Hematopoietic multipotent progenitor cell treated with erythropoietin and hydrocortisone succinate and interleukin-3 and kit ligand, for 17 days (in vitro differentiated cells): ENCODE measurements around the gene EIF4E1B.

Experiments used
- DNase-seq: peaks from one replicate; pipeline ENCODE4 v3.0.0-alpha.2; 2015; ENCODE audit warnings: low spot score

The EIF4E1B gene

DNA sequence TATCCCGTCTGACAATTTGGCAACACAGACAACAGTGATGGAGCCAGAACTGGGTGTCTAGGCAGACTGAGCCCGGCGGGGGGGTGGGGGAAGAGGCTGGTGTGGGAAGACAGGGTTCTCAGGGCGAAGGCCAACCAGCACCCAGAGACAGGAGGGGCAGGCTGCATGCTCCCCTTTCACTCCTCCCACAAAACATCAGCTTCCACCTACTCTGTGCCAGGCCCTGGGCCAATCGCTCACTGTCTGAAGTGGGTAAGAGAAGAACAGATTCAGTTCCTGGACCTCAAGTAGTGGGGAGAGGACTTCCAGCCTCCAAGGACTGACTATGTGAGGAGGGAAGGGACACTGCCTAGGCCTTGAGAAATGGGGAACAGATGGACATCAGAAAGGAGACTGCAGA, 2.9 kb upstream of the EIF4E1B start:
- no peak for DNase-seq

DNA sequence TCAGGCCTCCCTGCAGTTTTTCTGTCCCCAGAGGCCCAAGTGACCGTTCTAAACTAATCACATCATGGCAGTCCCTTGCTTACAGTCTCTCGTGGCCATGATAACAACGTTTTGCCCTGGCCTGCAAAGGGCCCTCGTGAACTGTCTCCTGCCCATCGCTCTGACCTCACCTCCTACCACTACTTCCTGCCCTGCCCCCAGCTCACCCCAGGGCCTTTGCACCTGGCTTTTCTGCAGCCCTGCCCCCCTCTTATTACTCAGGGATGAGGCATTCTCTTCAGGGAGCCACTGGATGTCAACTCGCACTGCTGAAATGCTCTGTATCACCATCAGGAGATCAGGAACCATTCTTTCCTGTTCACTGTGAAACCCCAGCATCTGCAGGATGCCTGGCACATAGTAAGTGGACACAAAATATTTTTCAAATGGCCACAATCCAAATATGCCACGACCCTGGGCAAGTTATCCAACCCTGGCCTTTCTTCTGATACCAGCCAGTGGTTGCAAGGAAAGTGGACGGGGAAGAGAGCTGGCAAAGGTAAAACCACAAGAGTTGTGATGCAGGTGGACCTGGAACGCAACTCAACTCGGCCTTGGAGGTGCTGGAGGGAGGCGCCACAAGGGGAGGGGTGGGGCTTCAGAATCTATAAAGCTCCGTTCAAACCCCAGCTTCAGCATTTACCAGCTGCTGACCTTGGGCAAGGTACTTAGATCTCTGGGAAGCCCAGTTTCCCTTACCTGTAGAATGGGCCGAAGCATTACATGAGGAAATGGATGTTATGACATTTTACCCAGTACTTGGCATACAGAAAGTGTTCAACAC, 1.9 kb upstream of the EIF4E1B start:
- no peak for DNase-seq

DNA sequence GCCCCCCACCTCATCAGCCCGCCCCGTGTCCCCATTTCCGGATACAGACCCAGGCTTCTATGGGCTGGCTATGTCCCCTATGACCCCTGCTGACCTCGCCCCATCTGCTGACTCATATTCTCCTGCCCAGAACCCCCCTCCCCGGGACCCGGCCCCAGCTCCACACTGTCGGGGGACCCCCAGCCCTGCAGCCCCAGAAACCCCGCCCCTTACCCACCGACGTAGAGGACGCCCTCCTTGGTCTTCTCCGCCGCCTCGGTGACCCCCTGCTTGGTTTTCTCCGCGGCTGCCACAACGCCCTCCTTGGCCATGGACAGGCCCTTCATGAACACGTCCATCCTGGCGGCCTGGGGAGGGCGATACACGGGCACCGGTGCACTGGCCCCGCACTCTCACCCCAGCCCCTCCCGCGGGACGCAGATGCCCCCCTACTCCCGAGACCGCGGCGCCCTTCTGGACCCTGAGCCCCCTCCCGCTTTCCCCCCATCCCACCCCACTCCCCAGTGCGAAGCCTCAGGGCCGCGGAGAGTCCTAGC, 1.1 kb upstream of the EIF4E1B start:
- no peak for DNase-seq

DNA sequence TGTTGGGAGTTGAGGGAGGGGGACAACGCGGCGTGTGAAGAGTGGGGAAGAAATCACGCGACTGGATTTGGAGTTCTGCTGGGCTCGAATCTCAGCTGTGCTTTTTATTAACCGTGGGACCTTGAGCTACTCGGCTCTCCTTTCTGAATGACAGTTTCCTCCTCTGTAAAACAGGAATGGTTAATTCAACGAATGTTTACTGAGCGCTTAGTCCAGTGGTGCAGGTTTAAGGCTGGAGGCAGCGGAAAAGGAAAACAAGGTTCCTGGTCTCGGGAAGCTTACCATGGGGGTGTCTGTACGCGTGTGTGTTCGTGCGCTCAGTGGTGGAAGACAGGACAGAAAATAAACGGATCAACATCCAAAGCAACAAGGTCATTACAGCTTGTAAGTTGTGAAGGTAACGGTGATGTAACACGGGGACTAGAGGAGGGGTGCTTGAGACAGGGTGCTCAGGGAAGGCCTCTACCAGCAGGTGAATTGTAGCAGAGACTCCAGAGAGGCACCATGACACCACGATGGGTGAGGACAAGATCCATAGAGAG, 277 bp downstream of the EIF4E1B start:
- no peak for DNase-seq

DNA sequence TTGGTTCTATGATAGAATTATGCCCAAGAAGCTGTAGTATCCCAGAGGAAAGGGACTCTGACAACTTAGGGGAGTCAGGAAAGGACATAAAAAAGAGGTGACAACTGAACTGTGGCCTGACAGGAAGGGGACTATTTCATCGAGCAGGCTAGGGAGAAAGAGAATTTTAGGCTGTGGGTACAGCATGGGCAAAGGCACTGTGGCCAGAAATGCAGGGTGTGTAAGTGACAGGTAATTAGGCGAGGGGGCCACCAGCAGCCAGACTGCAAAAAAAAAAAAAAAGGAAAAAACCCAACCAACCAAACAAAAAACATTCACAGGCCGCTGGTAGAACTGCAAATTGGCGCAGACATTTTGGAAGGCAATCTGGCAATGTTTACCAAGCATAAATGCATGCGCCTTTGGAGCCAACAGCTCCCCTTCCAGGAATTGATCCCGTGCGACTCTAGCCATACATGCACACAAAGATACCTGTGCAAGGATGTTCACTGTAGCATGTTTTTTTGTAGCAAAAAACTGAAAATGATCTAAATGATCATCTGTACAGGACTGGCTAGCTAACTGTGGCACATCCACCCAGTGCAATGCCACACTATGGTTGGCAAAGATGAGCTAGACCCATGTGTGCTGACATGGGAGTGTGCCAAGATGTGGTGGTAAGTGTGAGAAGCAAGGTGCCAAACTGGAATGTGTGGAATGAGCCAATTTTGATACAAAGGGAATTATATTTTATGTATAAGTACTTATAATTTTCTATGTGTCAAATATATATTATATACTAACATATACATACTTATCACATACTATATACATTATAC, 1.1 kb downstream of the EIF4E1B start:
- DNase-seq = no peak

DNA sequence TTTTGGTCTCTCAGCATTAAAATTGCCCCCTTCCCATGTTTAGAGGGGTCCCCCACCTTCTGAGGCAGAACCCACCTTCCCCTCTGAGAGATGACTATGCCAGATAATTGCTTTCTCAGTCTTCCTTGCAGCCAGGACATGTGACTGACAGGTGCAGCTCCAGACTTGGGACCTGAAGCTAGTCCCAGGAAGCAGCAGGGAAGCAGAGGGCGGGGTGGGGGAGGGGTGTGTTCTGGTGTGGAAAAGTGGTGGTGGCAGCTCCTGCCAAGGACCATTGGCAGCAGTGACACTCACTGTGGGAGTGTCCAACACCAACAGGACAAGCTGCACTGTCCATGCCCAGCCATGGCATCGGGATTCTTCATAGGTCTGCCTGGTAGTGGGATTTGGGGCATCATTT, 2.3 kb downstream of the EIF4E1B start:
- no peak for DNase-seq

DNA sequence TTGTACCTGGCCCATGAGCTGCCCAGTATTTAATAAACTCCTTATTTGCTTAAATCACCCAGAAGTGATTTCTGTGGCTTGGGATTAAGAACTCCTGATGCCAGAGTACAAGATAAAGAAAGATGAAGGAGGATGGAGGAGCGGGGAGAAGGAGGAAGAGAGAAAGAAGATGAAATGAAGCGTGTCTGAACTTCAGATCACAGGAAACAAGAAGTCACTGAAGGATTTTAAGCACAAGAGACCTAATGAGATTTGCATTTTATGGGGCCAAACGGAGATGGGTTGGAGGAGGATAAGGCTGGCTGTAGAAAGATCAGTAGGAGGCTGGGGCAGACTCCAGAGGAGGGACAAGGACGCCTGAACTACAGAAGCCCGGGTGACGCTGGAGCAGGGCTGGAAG, 3.1 kb downstream of the EIF4E1B start:
- DNase-seq = no peak

DNA sequence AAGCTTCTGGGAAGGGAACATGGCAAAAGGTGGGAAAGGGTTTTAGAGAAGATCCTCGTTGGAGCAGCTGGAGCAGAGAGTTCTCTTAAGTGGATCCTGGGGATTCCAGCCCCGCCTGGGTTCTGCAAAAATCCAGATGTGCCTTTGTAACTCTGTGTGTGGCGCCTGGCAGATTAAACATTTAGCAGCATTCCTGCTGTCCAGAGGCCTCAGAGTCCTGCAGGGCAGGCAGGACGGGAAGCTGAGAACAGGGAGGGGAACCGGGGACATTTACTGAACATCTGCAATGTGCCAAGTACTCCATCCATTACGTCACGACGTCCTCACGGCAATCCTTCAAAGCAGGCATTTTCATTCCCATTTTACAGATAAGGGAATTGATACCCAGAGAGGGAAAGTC, 6.0 kb downstream of the EIF4E1B start:
- DNase-seq = no peak

DNA sequence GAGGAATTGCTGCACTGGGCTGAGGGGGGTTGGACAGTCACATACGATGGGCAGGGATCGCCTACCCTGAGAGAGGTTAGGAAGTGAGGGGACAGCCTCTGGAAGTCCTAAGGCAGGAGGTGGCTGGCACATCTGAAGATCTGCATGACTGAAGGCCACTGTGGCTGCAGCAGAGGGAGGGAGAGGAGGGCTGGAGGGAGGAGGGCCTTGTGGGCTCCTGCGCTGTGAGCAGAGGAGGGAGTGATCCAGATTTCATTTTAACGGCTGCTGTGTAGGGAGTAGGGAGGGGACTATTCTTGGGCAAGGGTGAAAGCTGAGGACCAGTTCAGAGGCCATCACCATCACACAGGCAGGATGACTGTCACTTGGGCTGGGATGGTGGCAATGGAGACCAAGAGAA, 7.1 kb downstream of the EIF4E1B start:
- DNase-seq = no peak

DNA sequence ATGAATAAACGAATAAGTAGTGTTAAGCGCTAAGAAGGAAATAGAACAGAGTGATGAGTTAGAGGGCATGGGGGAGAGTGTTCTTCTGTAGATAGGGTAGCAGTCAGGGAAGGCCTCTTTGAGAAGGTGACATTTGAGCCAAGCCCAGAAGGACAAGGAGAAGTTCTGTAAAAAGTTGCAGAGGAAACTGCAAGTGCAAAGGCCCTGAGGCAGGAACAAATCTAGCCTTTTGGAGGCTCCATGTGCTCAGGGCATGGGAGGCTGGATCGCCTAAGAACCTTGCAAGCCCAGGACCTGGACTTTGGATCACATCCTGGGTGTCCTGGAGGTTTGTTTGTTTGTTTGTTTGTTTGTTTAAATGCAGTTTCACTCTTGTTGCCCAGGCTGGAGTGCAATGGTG, 8.0 kb downstream of the EIF4E1B start:
- DNase-seq = no peak

DNA sequence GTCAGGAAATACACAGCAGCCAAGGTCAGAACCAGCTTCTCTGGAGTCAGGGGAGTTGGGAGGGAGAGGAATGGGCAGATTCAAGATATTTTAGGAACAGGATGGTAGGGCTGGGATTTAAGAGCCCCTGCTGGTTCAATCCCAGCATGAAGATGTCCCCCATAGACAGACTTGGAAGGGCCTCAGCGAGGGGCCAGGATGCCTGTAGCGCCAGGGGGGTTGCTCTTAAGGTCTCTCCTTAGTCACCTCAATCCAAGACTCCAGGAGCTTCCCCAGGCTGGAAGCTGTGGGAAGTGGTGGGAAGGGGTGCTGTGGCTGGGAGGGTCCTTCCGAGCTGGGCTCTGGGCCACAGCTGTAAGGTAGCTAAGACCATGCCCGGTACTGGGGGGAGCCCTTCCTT, 8.7 kb downstream of the EIF4E1B start:
- no peak for DNase-seq

DNA sequence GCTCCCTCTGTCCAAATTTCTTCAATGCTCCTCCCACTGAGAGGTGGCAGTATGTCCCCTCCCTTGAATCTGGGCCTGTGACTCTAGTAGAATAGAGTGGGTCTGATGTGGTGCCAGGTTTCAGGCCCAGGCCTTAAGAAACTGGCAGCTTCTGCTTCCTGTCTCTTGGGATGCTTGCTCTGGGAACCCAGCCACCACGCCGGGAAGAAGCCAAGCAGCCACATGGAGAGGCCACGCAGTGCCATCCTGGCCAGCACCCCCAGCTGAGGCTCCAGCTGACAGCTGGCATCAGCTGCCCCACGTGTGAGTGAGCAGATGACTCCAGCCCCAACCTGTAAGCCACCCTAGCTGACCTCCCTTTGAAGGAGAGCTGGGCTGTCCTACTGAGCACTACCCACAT, 9.5 kb downstream of the EIF4E1B start:
- no peak for DNase-seq

DNA sequence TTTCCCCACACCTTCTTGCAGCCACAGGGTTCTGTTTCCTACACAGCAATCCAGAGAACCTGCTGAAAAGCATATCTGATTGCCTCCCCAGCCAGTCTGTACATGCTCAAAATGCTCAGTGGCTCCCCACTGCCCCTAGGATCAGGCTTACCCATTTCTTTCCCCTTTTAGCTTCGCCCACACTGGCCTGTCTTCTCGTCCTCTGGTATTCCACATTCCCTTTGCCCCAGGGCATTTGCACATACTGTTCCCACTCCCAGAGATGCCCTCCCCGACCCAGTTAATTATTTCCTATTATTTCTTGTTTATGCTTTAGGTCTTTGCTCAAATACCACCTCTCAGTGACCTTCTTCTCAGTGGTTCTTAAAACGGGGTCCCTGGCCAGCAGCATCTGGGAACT, 10.1 kb downstream of the EIF4E1B start:
- no peak for DNase-seq

DNA sequence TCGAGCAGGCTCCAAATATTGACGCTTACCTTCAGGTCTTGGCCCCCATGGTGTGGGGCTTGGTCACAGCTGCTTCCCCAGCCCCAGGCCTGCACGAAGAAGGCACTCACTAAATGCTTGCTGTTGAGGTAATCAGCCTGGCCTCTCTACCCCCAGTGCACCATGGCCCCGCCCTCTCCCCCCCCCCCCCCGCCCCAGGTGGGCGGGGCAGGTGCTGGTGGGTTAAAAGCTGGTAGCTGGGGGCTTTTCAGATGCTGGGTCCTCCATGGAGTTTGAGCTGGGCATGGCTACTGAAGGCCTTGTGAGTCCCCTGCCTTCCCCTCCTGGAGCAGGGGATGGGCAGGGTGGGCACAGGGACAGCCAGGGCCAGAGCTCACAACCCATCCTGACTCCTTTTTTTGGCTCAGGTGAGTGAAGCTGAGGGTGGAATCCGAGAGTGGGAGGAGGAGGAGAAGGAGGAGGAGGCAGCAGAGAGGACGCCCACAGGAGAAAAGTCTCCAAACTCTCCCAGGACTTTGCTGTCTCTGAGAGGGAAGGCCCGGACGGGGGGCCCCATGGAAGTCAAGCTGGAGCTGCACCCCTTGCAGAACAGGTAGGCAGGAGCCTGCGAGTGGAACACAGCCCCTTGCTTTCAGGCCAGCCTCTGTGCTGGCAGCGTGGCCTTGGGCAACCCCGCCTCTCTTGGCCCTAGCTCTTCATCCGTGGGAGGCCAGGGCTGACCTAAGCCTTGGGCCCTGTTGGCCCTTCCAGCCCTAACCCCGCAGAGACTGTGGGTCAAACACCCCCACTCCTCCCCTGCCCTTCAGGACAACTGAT, 12.4 kb downstream of the EIF4E1B start:
- no peak for DNase-seq

DNA sequence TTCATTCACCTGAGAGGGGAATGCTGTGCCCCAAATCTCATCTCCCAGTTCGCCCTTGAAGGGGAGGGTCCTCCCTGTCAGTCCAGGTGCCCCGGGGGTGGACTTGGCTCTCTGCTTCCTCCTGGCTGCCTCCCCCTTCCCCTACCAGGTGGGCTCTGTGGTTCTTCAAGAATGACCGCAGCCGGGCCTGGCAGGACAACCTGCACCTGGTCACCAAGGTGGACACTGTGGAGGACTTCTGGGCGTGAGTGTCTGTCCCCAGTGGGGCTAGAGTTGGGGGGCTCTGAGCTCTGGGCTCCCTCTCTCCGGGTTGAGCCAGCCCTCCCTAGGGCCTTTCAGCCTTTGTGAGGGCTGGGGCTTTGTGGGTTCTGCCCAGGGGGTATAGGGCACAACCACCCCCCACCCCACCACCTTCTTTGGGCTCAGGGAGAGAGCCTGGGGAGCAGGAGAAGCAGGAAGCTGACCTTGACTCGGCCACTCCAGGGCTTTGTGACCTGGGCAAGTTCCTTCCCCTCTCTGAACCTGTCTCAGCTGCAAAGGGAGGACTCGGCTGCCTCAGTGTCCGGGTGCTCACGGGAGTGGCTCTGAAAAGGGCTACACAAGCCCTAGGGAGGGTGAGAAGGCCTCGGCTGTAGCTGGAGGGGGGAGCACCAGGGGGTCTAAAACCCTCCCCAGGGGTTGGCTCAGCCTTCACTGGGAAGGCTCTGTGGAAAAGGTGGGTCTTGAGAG, 13.2 kb downstream of the EIF4E1B start:
- no peak for DNase-seq

DNA sequence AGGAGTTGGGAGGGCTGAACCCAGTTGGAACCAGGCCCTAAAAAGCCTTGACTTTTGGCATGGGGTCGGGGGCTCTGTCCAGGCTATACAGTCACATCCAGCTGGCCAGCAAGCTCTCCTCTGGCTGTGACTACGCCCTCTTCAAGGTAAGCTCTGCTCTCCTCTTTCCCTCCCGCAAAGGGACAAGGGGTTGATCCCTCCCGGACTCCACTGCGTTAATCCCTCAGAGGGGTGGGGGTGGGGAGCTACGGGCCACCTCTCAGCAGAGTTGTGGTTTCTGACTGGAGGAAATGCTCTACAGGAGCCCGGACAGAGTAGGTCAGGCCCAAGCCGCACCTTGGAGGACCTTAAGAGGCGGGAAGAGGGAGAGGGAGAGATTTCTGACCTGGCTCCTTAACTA, 13.8 kb downstream of the EIF4E1B start:
- DNase-seq = no peak

DNA sequence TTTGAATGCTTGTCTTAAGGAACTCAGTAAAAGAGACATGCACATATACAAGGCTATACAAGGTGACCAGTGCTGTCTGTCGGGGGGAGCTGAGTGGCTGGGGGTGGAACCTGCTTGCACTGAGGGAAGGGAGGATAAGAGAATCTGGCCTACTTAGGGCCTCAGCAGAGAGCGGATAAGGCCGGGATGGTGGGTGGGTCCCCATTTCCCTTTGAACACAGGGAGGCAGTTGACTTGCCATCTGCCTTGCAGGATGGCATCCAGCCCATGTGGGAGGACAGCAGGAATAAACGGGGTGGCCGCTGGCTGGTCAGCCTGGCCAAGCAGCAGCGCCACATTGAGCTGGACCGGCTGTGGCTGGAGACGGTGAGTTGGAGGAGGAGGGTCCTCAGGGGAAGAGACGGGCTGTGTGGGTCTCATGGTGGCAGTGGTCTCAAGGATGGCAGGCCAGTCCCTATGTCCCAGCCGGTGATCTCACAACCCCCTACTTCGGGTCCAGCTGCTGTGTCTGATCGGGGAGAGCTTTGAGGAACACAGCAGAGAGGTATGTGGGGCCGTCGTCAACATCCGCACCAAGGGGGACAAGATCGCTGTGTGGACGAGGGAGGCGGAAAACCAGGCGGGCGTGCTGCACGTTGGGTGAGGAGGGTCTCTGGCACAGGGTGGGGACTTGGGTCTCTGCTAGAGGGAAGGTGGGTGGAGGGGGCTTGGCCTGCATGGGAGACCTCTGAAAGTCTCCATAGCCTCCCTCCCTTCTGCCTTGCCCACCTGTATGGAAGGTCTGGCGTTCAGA, 14.6 kb downstream of the EIF4E1B start:
- DNase-seq = peak; percentile 9

DNA sequence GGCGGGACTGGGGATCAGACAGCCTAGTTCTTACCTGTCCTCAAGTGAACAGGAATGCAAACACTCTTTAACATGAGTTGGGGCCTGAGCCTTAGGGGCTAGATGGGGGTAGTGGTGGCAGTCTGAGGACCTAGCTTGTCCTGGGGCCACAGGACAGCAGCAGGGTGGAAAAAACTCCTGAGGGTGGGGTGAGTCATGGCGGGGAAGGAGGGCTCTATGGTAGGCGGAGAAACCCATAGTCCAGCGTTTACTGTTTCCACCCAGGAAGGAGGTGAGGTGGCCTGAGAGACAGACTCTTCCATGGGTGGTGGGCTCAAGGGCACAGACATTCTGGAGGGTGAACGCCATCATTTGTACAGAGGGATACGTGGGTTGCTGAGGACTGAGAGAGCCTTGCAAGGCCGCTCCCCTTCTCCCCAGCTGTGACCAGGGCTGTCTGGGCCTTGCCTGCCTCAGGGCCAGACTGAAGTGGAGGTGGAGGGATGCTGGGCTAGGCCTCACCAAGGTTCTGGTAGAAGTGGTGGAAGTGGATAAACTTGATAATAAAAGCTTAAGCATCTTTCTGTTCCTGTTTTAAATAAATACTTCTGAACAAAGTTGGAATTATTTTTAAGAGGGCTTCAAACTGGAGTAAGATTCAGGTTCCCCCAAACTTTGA, 15.7 kb downstream of the EIF4E1B start:
- DNase-seq = peak; percentile 10

DNA sequence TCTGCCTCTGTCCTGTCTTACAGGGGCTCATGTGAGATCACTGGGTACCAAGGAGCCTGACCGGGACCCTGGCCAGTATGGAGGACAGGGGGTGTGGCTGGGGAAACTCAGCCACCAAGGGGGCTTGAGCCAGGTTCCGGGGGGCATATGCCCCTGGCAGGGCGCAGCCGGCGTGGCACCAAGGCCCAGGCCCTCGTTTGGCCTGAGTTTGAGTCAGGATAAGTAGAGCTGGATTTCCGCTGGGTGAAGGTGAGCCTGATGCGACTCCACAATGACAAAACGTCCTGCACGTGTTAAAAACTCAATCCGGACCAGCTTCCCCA, 16.2 kb downstream of the EIF4E1B start:
- DNase-seq = no peak
